ENCODE data around the gene ETDA.

Gene ETDA

DNA sequence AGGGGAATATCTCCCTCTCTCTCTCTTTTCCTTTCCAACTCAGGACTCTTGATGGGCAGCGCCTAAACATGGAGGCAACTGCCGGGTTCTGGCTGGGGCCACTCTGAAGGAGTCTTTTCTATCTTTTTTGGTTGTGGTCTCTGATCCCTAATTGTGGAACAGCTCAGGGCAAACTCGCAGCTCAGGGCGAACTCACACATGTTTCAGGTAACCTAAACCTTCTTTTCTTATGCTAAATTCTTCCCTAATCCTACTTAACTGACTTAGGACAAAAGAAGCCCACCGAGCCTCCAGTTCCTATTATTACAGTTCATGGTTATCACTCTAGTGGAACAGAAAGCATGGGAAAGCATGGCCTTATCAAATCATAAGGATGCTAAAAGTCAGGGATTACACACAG, 21.3 kb downstream of the ETDA start:
- no peak overlapping the region for H3K4me3 ChIP-seq (ENCODE audit: low read depth, low read length)
- TF ChIP-seq, protein P1, sequence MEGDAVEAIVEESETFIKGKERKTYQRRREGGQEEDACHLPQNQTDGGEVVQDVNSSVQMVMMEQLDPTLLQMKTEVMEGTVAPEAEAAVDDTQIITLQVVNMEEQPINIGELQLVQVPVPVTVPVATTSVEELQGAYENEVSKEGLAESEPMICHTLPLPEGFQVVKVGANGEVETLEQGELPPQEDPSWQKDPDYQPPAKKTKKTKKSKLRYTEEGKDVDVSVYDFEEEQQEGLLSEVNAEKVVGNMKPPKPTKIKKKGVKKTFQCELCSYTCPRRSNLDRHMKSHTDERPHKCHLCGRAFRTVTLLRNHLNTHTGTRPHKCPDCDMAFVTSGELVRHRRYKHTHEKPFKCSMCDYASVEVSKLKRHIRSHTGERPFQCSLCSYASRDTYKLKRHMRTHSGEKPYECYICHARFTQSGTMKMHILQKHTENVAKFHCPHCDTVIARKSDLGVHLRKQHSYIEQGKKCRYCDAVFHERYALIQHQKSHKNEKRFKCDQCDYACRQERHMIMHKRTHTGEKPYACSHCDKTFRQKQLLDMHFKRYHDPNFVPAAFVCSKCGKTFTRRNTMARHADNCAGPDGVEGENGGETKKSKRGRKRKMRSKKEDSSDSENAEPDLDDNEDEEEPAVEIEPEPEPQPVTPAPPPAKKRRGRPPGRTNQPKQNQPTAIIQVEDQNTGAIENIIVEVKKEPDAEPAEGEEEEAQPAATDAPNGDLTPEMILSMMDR (IDR thresholded peaks at IDR 0.05; ENCODE audit: borderline replicate concordance, insufficient read depth, low read depth, low read length), result no peak

DNA sequence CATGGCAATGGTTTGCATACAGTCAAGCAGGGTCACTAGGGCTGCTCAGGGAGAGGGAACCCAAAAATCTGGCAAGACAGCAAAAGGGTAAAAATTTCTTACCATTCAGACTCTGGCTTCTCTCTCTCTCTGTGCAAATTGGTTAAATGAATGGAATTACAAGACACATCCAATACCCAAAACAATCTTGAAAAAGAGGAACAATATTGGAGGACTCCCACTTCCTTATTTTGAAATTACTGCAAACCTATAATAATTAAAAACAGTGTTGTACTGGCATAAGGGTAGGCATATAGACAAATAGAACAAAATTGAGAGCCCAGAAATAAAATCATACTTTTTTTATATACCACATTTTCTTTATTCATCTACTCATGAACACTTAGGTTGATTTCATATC, 24.1 kb downstream of the ETDA start:
- TF ChIP-seq, protein P1 (IDR thresholded peaks at IDR 0.05; ENCODE audit: borderline replicate concordance, insufficient read depth, low read depth, low read length), result no peak
- H3K4me3 ChIP-seq (ENCODE audit: low read depth, low read length), result no peak overlapping the region

DNA sequence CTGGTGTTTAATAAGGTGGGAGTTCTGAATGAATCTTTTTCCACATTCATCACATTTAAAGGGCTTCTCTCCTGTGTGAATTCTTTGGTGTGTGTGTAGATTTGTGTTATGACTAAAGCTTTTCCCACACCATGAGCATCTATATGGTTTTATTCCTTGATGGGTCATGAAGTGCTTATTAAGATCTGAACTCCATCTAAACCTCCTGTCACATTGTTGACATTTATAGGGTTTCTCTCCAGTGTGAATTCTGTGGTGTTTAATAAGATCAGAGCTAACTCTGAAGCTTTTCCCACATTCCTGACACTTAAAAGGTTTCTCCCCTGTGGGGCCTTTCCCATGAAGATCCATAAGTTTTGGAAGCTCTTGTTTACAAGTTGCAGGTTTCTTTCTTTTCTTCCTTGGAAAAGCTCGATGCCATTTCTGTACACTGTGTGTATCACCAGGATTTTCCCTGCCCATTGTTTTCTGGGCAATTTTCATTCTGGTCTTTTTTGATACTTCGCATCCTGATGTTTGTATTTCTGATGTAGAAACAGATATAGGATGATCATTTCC, 35.5 kb downstream of the ETDA start:
- H3K4me3 ChIP-seq (ENCODE audit: low read depth, low read length), result no peak overlapping the region
- TF ChIP-seq, protein P1 (IDR thresholded peaks at IDR 0.05; ENCODE audit: borderline replicate concordance, insufficient read depth, low read depth, low read length), result no peak

DNA sequence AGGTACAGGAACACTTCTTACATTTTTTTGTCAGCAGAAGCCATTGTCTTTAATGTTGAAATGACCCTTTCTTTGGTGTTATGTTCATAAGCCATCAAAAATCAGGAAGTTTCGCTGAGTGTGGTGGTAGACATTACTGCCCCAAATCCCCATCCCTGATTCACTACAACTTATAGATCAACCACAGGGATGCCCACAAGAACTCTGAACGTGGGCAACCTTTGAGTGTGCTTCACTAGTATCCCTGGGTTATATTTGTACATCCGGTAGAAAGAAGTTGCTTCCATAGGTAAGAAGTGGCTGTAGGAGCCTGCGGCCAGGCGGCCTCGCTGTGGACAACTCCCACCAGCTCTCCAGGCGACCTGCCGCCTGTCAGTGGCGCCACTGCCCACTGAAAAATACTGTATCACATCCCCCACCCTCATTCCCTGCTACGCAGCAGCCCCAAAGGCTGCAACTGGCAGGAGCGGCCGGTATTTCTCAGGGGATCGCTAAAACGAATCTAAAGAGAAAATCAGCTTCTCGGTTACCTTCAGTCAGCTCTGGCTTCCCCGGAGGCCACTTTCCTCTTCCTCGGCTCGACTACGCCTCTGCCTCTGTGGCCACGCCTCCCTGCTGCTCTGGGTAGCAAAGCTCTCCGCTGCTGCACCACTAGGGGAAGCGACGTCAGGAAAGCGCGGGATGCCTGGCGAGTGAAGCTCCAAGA, 43.5 kb downstream of the ETDA start:
- peak overlapping the region; percentile 48 for H3K4me3 ChIP-seq (ENCODE audit: low read depth, low read length)
- TF ChIP-seq, protein P1 (IDR thresholded peaks at IDR 0.05; ENCODE audit: borderline replicate concordance, insufficient read depth, low read depth, low read length), result no peak

DNA sequence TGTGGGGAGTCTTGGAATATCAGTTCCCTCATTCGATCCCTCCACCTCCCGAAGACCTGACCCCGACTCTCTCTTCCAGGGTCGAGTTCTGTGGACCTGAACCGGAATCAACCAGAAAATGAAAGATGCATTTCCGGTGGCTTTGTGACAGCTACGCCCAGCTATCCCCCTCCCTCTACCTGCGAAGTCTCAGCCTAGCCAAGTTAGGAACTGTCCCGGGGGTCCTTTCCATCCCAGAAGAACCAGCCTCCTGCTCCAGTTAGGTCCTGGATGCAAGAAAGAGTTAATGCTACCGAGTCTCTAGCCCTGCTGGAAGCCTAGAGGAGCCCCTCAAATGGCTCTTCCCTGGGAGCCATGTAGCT, 44.1 kb downstream of the ETDA start:
- peak overlapping the region; percentile 48 for H3K4me3 ChIP-seq (ENCODE audit: low read depth, low read length)

DNA sequence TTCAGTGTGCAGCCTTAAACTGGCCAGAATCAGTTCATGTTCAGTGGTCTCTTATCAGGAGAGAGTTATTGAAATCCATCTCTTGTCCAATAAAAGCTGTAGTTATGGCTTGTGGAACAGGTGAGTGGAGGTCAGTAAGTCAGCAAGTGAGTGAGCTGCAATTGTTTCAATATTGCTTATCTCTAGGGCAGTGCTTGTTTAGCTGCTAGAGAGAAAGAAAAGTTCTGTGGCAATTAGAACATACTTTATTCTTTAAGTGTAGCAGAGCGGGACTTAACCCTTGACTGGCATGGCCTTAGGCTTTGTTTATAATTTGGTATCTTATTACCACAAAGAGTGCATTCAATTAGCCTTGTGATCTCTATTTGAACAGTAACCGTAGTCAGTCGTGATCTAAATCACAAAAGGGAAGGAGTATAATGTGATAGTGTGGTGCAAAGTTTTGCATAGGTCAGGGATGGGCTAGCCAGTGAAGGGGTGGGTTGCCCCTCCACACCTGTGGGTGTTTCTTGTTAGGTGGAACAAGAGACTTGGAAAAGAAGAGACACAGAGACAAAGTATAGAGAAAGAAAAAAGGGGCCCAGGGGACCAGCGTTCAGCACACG, 50.5 kb downstream of the ETDA start:
- TF ChIP-seq, protein P1 (IDR thresholded peaks at IDR 0.05; ENCODE audit: borderline replicate concordance, insufficient read depth, low read depth, low read length), result no peak
- H3K4me3 ChIP-seq (ENCODE audit: low read depth, low read length), result no peak overlapping the region

More for the DNA sequence above, 44.1 kb downstream of the ETDA start:
- TF ChIP-seq, protein P1 (IDR thresholded peaks at IDR 0.05; ENCODE audit: borderline replicate concordance, insufficient read depth, low read depth, low read length), result no peak
